B cell (primary cell): ENCODE data around the gene TIMP2.

Source experiments
- CTCF ChIP-seq: fragments of 200-600 bp; IDR thresholded peaks from one replicate; pipeline ENCODE4 v1.8.0; 2022; ENCODE audit warnings: antibody characterized with exemption, mild to moderate bottlenecking
- EZH2 ChIP-seq: IDR thresholded peaks from 2 replicates; pipeline ENCODE4 v1.6.1; 2012; ENCODE audit warnings: borderline replicate concordance, low read depth, mild to moderate bottlenecking, moderate library complexity, low read length; ENCODE audit not compliant: insufficient read depth, poor library complexity, severe bottlenecking

GRCh38 chr17:78832541-78832810 is 92.7 kb downstream of the TIMP2 start:
- TF ChIP-seq EZH2 (no peak), CTCF (no peak)
